Measurements from ENCODE around the gene CALD1.

- TF ChIP-seq CTCF (IDR thresholded peaks at IDR 0.05): no peak
- no peak for TF ChIP-seq POLR2A (IDR thresholded peaks at IDR 0.05)
Measured at GRCh38 chr7:134842062-134842461, 62.6 kb downstream of the CALD1 start.
